ENCODE measurements around the gene C12orf43. TPM values are rescaled to one million over a fixed set of nuclear protein-coding genes. Genes with fewer than 3 reads are reported as not detected.

The C12orf43 gene
- total RNA-seq, 1 experiment from 2014 or later: 5.2 TPM

DNA sequence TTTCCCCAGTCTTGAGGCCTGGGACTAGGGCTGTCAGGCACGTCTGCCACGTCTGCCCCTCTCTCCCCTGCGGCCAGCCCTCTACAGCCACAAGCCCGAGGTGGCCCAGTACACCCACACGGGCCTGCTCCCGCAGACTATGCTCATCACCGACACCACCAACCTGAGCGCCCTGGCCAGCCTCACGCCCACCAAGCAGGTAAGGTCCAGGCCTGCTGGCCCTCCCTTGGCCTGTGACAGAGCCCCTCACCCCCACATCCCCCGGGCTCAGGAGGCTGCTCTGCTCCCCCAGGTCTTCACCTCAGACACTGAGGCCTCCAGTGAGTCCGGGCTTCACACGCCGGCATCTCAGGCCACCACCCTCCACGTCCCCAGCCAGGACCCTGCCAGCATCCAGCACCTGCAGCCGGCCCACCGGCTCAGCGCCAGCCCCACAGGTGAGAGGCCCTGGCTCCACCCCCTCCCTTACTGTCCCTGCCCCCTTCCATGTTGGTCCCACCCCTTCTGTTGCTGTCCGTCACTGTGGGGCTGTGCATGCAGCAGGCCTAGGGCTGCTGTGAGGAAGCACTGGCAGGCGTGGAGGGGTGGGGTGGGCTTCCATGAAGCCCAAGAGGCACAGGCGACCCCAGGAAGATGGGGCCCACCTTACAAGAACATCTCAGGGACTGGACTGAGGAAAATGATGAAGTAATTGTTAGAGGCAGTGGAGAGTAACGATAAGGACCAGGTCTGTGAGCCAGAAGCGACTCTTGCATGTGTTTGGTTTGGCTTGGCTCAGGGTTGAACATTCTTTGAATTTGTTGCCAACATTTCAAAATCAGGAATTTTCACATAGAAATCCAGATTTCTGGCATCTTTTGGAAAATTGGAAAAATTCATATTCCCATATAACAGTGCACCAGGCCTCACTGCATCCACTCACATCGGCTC lies 16.8 kb downstream of the C12orf43 start:
- H4K20me1 ChIP-seq (ENCODE audit: insufficient read depth, low read depth, low read length): no peaks in the 10 kb centered on the region
- no peak overlapping the region for H3K9ac ChIP-seq (ENCODE audit: low read length)
- H3K27me3 ChIP-seq (ENCODE audit: low read length): no peaks in the 10 kb centered on the region
- DNase-seq: no peak
- H2AFZ ChIP-seq (ENCODE audit: low read length): no peak overlapping the region
- H3K9me3 ChIP-seq (ENCODE audit: low read length): no peaks in the 10 kb centered on the region
- no peaks in the 10 kb centered on the region for H3K79me2 ChIP-seq (ENCODE audit: low read length)
- no peak overlapping the region for H3K4me3 ChIP-seq (ENCODE audit: low read length)
- H3K4me1 ChIP-seq (ENCODE audit: low read length): no peaks in the 10 kb centered on the region
- no peak overlapping the region for H3K4me2 ChIP-seq (ENCODE audit: low read depth, low read length, poor library complexity, severe bottlenecking)
- H3K36me3 ChIP-seq (ENCODE audit: insufficient read depth, low read length): peaks cover 11% of the 10 kb centered on the region; the same call in 1 of the 2 replicates
- H3K27ac ChIP-seq (ENCODE audit: low read length): no peak overlapping the region
- H3K9me2 ChIP-seq (replicated peaks; ENCODE audit: insufficient read depth, low read length): no peaks in the 10 kb centered on the region

DNA sequence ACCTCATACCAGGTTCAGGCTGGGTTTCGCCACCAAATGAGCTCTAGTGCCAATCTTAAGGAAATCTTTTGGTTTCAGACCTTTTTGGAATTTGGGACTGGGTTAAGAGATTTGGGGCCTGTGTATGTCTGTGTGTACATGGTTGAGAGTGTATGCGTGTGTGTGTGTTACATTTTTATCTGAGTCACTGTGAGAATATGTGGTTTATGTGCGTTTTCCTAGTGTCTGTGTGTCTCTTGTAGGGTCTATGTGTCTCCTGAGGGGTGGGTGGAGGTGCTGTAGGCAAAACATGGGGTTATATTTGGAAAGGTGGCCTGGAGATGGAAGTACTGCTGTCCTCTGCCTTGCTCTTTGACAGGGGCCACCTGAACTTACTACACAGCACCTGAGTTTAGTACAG lies 17.9 kb downstream of the C12orf43 start:
- Histone ChIP-seq H3K9ac (ENCODE audit: low read length) (no peak overlapping the region), H2AFZ (ENCODE audit: low read length) (no peak overlapping the region), H3K27ac (ENCODE audit: low read length) (no peak overlapping the region), H4K20me1 (ENCODE audit: insufficient read depth, low read depth, low read length) (no peaks in the 10 kb centered on the region), H3K79me2 (ENCODE audit: low read length) (no peaks in the 10 kb centered on the region), H3K27me3 (ENCODE audit: low read length) (no peaks in the 10 kb centered on the region), H3K4me2 (ENCODE audit: low read depth, low read length, poor library complexity, severe bottlenecking) (no peak overlapping the region), H3K9me3 (ENCODE audit: low read length) (no peaks in the 10 kb centered on the region), H3K36me3 (ENCODE audit: insufficient read depth, low read length) (peaks cover 3% of the 10 kb centered on the region; the same call in 1 of the 2 replicates), H3K4me3 (ENCODE audit: low read length) (no peak overlapping the region), H3K9me2 (replicated peaks; ENCODE audit: insufficient read depth, low read length) (no peaks in the 10 kb centered on the region), H3K4me1 (ENCODE audit: low read length) (no peaks in the 10 kb centered on the region)
- DNase-seq: no peak

DNA sequence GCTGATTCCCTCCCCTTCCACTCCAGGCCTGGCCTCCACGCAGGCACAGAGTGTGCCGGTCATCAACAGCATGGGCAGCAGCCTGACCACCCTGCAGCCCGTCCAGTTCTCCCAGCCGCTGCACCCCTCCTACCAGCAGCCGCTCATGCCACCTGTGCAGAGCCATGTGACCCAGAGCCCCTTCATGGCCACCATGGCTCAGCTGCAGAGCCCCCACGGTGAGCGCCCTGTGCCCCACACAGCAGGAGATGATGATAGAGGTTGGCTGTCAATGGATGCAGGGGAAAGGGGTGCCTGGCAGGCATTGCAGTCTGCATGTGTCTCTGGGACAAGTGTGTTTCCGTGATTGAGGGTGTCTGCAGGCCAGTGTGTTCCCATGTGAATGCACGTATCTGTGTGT lies 18.8 kb downstream of the C12orf43 start:
- no peak overlapping the region for H3K27ac ChIP-seq (ENCODE audit: low read length)
- H4K20me1 ChIP-seq (ENCODE audit: insufficient read depth, low read depth, low read length): no peaks in the 10 kb centered on the region
- no peak overlapping the region for H3K9ac ChIP-seq (ENCODE audit: low read length)
- no peaks in the 10 kb centered on the region for H3K27me3 ChIP-seq (ENCODE audit: low read length)
- no peaks in the 10 kb centered on the region for H3K9me2 ChIP-seq (replicated peaks; ENCODE audit: insufficient read depth, low read length)
- no peak for DNase-seq
- no peaks in the 10 kb centered on the region for H3K4me1 ChIP-seq (ENCODE audit: low read length)
- no peaks in the 10 kb centered on the region for H3K79me2 ChIP-seq (ENCODE audit: low read length)
- H3K4me2 ChIP-seq (ENCODE audit: low read depth, low read length, poor library complexity, severe bottlenecking): no peak overlapping the region
- no peak overlapping the region for H2AFZ ChIP-seq (ENCODE audit: low read length)
- H3K36me3 ChIP-seq (ENCODE audit: insufficient read depth, low read length): no peaks in the 10 kb centered on the region
- H3K4me3 ChIP-seq (ENCODE audit: low read length): no peak overlapping the region
- H3K9me3 ChIP-seq (ENCODE audit: low read length): no peaks in the 10 kb centered on the region

DNA sequence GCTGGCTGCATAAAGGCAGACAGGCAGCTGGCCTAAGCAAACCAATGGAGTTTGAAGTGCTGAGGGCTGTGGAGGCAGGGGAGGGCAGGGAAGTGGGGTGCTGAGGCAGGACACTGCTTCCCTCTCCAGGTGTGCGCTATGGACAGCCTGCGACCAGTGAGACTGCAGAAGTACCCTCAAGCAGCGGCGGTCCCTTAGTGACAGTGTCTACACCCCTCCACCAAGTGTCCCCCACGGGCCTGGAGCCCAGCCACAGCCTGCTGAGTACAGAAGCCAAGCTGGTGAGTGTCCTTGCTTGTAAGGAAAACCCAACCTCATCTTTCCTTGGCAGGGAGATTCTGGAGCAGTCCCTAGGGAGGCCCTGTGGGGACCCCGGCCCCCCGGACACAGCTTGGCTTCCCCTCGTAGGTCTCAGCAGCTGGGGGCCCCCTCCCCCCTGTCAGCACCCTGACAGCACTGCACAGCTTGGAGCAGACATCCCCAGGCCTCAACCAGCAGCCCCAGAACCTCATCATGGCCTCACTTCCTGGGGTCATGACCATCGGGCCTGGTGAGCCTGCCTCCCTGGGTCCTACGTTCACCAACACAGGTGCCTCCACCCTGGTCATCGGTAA lies 20.0 kb downstream of the C12orf43 start:
- Histone ChIP-seq H3K27ac (ENCODE audit: low read length) (no peak overlapping the region), H2AFZ (ENCODE audit: low read length) (no peak overlapping the region), H3K9me3 (ENCODE audit: low read length) (no peaks in the 10 kb centered on the region), H3K79me2 (ENCODE audit: low read length) (no peaks in the 10 kb centered on the region), H3K4me1 (ENCODE audit: low read length) (no peaks in the 10 kb centered on the region), H3K36me3 (ENCODE audit: insufficient read depth, low read length) (no peaks in the 10 kb centered on the region), H3K4me2 (ENCODE audit: low read depth, low read length, poor library complexity, severe bottlenecking) (no peak overlapping the region), H3K27me3 (ENCODE audit: low read length) (no peaks in the 10 kb centered on the region), H3K9me2 (replicated peaks; ENCODE audit: insufficient read depth, low read length) (no peaks in the 10 kb centered on the region), H4K20me1 (ENCODE audit: insufficient read depth, low read depth, low read length) (no peaks in the 10 kb centered on the region), H3K4me3 (ENCODE audit: low read length) (no peak overlapping the region), H3K9ac (ENCODE audit: low read length) (no peak overlapping the region)
- no peak for DNase-seq

DNA sequence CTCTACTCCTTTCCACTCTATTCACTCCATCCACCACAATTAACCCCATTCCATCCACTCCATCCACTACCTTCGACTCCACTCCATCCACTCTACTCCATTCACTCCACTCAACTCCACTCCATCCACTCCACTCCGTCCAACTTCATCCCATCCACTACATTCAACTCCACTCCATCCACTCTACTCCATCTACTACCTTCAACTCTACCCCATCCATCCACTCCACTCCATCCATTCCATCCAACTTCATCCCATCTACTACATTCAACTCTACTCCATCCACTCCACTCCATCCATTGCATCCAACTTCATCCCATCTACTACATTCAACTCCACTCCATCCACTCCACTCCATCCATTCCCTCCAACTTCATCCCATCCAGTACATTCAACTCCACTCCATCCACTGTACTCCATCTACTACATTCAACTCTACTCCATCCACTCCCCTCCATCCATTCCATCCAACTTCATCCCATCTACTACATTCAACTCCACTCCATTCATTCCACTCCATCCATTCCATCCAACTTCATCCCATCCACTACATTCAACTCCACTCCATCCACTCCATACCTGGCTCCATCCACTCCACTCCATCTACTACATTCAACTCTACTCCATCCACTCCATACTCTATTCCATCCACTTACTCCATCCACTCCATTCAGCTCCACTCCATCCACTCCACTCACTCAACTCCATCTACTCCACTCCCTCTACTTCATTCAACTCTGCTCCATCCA lies 21.5 kb downstream of the C12orf43 start:
- Histone ChIP-seq H3K9me2 (replicated peaks; ENCODE audit: insufficient read depth, low read length) (no peaks in the 10 kb centered on the region), H3K4me2 (ENCODE audit: low read depth, low read length, poor library complexity, severe bottlenecking) (no peak overlapping the region), H3K36me3 (ENCODE audit: insufficient read depth, low read length) (no peaks in the 10 kb centered on the region), H3K4me3 (ENCODE audit: low read length) (no peak overlapping the region), H3K9ac (ENCODE audit: low read length) (no peak overlapping the region), H2AFZ (ENCODE audit: low read length) (no peak overlapping the region), H3K79me2 (ENCODE audit: low read length) (no peaks in the 10 kb centered on the region), H3K27ac (ENCODE audit: low read length) (no peak overlapping the region), H3K4me1 (ENCODE audit: low read length) (no peaks in the 10 kb centered on the region), H3K27me3 (ENCODE audit: low read length) (no peaks in the 10 kb centered on the region), H4K20me1 (ENCODE audit: insufficient read depth, low read depth, low read length) (no peaks in the 10 kb centered on the region), H3K9me3 (ENCODE audit: low read length) (no peaks in the 10 kb centered on the region)
- no peak for DNase-seq

GRCh38 chr12:120994059-120994458 lies 22.2 kb downstream of the C12orf43 start:
- Histone ChIP-seq H3K4me2 (ENCODE audit: low read depth, low read length, poor library complexity, severe bottlenecking) (no peak overlapping the region), H3K9me3 (ENCODE audit: low read length) (no peaks in the 10 kb centered on the region), H3K9me2 (replicated peaks; ENCODE audit: insufficient read depth, low read length) (no peaks in the 10 kb centered on the region), H2AFZ (ENCODE audit: low read length) (no peak overlapping the region), H3K27me3 (ENCODE audit: low read length) (no peaks in the 10 kb centered on the region), H4K20me1 (ENCODE audit: insufficient read depth, low read depth, low read length) (no peaks in the 10 kb centered on the region), H3K9ac (ENCODE audit: low read length) (no peak overlapping the region), H3K4me1 (ENCODE audit: low read length) (no peaks in the 10 kb centered on the region), H3K36me3 (ENCODE audit: insufficient read depth, low read length) (no peaks in the 10 kb centered on the region), H3K79me2 (ENCODE audit: low read length) (no peaks in the 10 kb centered on the region), H3K4me3 (ENCODE audit: low read length) (no peak overlapping the region), H3K27ac (ENCODE audit: low read length) (no peak overlapping the region)
- DNase-seq: no peak

GRCh38 chr12:120993496-120993895 lies 22.8 kb downstream of the C12orf43 start:
- no peak overlapping the region for H3K4me3 ChIP-seq (ENCODE audit: low read length)
- H3K4me2 ChIP-seq (ENCODE audit: low read depth, low read length, poor library complexity, severe bottlenecking): no peak overlapping the region
- H3K36me3 ChIP-seq (ENCODE audit: insufficient read depth, low read length): no peaks in the 10 kb centered on the region
- no peaks in the 10 kb centered on the region for H3K27me3 ChIP-seq (ENCODE audit: low read length)
- H3K4me1 ChIP-seq (ENCODE audit: low read length): no peaks in the 10 kb centered on the region
- no peak overlapping the region for H3K9ac ChIP-seq (ENCODE audit: low read length)
- H3K9me3 ChIP-seq (ENCODE audit: low read length): no peaks in the 10 kb centered on the region
- no peaks in the 10 kb centered on the region for H3K9me2 ChIP-seq (replicated peaks; ENCODE audit: insufficient read depth, low read length)
- H2AFZ ChIP-seq (ENCODE audit: low read length): no peak overlapping the region
- no peaks in the 10 kb centered on the region for H4K20me1 ChIP-seq (ENCODE audit: insufficient read depth, low read depth, low read length)
- no peaks in the 10 kb centered on the region for H3K79me2 ChIP-seq (ENCODE audit: low read length)
- no peak overlapping the region for H3K27ac ChIP-seq (ENCODE audit: low read length)
- no peak for DNase-seq

- Histone ChIP-seq H3K4me3 (ENCODE audit: low read length) (no peak overlapping the region), H3K9me2 (replicated peaks; ENCODE audit: insufficient read depth, low read length) (no peaks in the 10 kb centered on the region), H3K4me2 (ENCODE audit: low read depth, low read length, poor library complexity, severe bottlenecking) (no peak overlapping the region), H3K27me3 (ENCODE audit: low read length) (no peaks in the 10 kb centered on the region), H3K79me2 (ENCODE audit: low read length) (no peaks in the 10 kb centered on the region), H3K9ac (ENCODE audit: low read length) (no peak overlapping the region), H3K36me3 (ENCODE audit: insufficient read depth, low read length) (no peaks in the 10 kb centered on the region), H3K4me1 (ENCODE audit: low read length) (no peaks in the 10 kb centered on the region), H4K20me1 (ENCODE audit: insufficient read depth, low read depth, low read length) (no peaks in the 10 kb centered on the region), H2AFZ (ENCODE audit: low read length) (no peak overlapping the region), H3K27ac (ENCODE audit: low read length) (no peak overlapping the region), H3K9me3 (ENCODE audit: low read length) (no peaks in the 10 kb centered on the region)
- DNase-seq: no peak
Observed at GRCh38 chr12:120992989-120993388, 23.3 kb downstream of the C12orf43 start.
